HepG2 (cell line): ENCODE results near the gene STAG3. TPM values are rescaled to one million over a fixed set of nuclear protein-coding genes. Genes with fewer than 3 reads are reported as not detected.

Experiments used
- ATAC-seq: fragments of 200-7000 bp; cut with Tn5 transposase; 3 replicates; pipeline ENCODE4 v1.9.1; 2020; ENCODE audit warnings: mild to moderate bottlenecking, moderate library complexity
- BruUV-seq: library from RNA; stranded (reverse); fragments of 400-500 nt; replicated peaks from 2 replicates; lab custom pipeline; 2021; lab: Mats Ljungman, UMichigan
- CTCF ChIA-PET: fragments of 300-600 bp; formaldehyde crosslinking; extraction: SDS; loops from one replicate; lab custom pipeline; 2021; ENCODE audit warnings: low total read pairs, inconsistent platforms, low intra/inter-chr PET ratio; lab: Yijun Ruan, JAX
- POLR2A ChIA-PET: fragments of 350-600 bp; sonication (Branson Sonifier 250); formaldehyde crosslinking; loops from one replicate; lab custom pipeline; 2020; ENCODE audit warnings: antibody characterized with exemption, inconsistent platforms; lab: Yijun Ruan, JAX
- DNase-seq: peaks from one replicate; pipeline ENCODE4 v3.0.0-alpha.2; 2015; ENCODE audit warnings: low spot score
- FAIRE-seq: peaks from 3 replicates; lab custom pipeline; 2011; peaks lifted over from hg19 to GRCh38; lab: Jason Lieb, UNC
- H2AFZ ChIP-seq: one replicate; pipeline ENCODE4 v1.6.1; 2011; ENCODE audit warnings: low read length, inconsistent platforms
- H3K27ac ChIP-seq: fragments of 300-600 bp; 3 replicates; pipeline ENCODE4 v1.8.0; 2011; ENCODE audit warnings: mixed run types, mild to moderate bottlenecking, mixed read lengths, low read length, inconsistent platforms; ENCODE audit not compliant: insufficient read depth; ENCODE audit errors: extremely low read length
- H3K27me3 ChIP-seq, 2 experiments: fragments of 200-600 bp in 1 of 2; 2 replicates in 1 of 2; 3 replicates in 1 of 2; pipeline versions ENCODE4 v1.6.0 to v1.8.0; 2011; ENCODE audit warnings: low read length in 2 of 2, mild to moderate bottlenecking in 2 of 2, moderate library complexity in 2 of 2, inconsistent platforms in 1 of 2; ENCODE audit not compliant: insufficient read depth in 2 of 2, control insufficient read depth in 1 of 2
- H3K36me3 ChIP-seq, 2 experiments: fragments of 200-600 bp in 1 of 2; replicated peaks in 1 of 2; 2 replicates in 1 of 2; 3 replicates in 1 of 2; pipeline versions ENCODE4 v1.5.1 to v1.8.0; 2011; ENCODE audit warnings: low read length in 2 of 2, inconsistent platforms in 1 of 2; ENCODE audit not compliant: insufficient read depth in 2 of 2, control insufficient read depth in 1 of 2
- H3K4me1 ChIP-seq: 2 replicates; pipeline ENCODE4 v1.5.1; 2012; ENCODE audit warnings: low read length, inconsistent platforms; ENCODE audit not compliant: insufficient read depth
- H3K4me2 ChIP-seq: 2 replicates; pipeline ENCODE4 v1.6.0; 2011; ENCODE audit warnings: low read depth, low read length, inconsistent platforms
- H3K4me3 ChIP-seq, 3 experiments: fragments of 200-600 bp in 1 of 3; sonication (generic), shearing (Covaris generic) in 1 of 3; replicated peaks in 1 of 3; 2 replicates each; pipeline ENCODE4 v1.5.1; 2011 to 2016; ENCODE audit warnings: low read length in 3 of 3, inconsistent platforms in 2 of 3, low read depth in 2 of 3, mild to moderate bottlenecking in 2 of 3, control low read depth in 1 of 3, mixed read lengths in 1 of 3; ENCODE audit not compliant: insufficient read depth in 1 of 3
- H3K79me2 ChIP-seq: one replicate; pipeline ENCODE4 v1.6.1; 2011; ENCODE audit warnings: low read length, inconsistent platforms; ENCODE audit not compliant: insufficient read depth
- H3K9ac ChIP-seq: 2 replicates; pipeline ENCODE4 v1.6.0; 2011; ENCODE audit warnings: mild to moderate bottlenecking, low read depth, low read length, inconsistent platforms; ENCODE audit not compliant: insufficient read depth
- H3K9me3 ChIP-seq: 2 replicates; pipeline ENCODE4 v1.5.1; 2012; ENCODE audit warnings: mild to moderate bottlenecking, low read length
- H4K20me1 ChIP-seq: 2 replicates; pipeline ENCODE4 v1.6.0; 2011; ENCODE audit warnings: inconsistent platforms, mild to moderate bottlenecking, low read length, moderate library complexity; ENCODE audit not compliant: insufficient read depth
- ATF2 ChIP-seq: sonication (generic); formaldehyde crosslinking; IDR thresholded peaks from 2 replicates; pipeline ENCODE4 v1.4.0; 2020; ENCODE audit warnings: missing genetic modification reagents
- FOXK1 ChIP-seq: sonication (generic); formaldehyde crosslinking; IDR thresholded peaks from 2 replicates; pipeline ENCODE4 v1.4.0; 2020; ENCODE audit warnings: low read depth, missing genetic modification reagents, borderline replicate concordance
- ISX ChIP-seq: sonication (generic); formaldehyde crosslinking; conservative IDR thresholded peaks from 2 replicates; pipeline ENCODE4 v1.5.0; 2020; ENCODE audit warnings: missing genetic modification reagents
- KAT7 ChIP-seq: IDR thresholded peaks from 2 replicates; pipeline ENCODE4 v1.6.1; 2018; ENCODE audit warnings: borderline replicate concordance, missing compliant biosample characterization
- MNT ChIP-seq: fragments of 450-650 bp; IDR thresholded peaks from 2 replicates; pipeline ENCODE4 v1.6.1; 2016
- RBM22 ChIP-seq: fragments of 200-400 bp; formaldehyde crosslinking; optimal IDR thresholded peaks from 2 replicates; pipeline ENCODE3; 2017; ENCODE audit warnings: mild to moderate bottlenecking, low read length, moderate library complexity
- STAT5B ChIP-seq: sonication (generic); formaldehyde crosslinking; IDR thresholded peaks from 2 replicates; pipeline ENCODE4 v1.4.0; 2020; ENCODE audit warnings: missing genetic modification reagents
- ZBTB4 ChIP-seq: sonication (generic); formaldehyde crosslinking; IDR thresholded peaks from 2 replicates; pipeline ENCODE4 v1.4.0; 2020; ENCODE audit warnings: missing genetic modification reagents, mild to moderate bottlenecking, borderline replicate concordance
- ZHX2 ChIP-seq, 2 experiments: sonication (generic) in 1 of 2; formaldehyde crosslinking in 1 of 2; IDR thresholded peaks; 2 replicates each; pipeline versions ENCODE4 v1.6.1 to v1.9.0; 2014 to 2022; ENCODE audit warnings: antibody characterized with exemption in 1 of 2, borderline replicate concordance in 1 of 2, inconsistent platforms in 1 of 2, low read depth in 1 of 2, missing genetic modification reagents in 1 of 2
- ZNF558 ChIP-seq: sonication (generic); formaldehyde crosslinking; IDR thresholded peaks from 2 replicates; pipeline ENCODE4 v1.9.0; 2022; ENCODE audit warnings: mild to moderate bottlenecking, missing genetic modification reagents, borderline replicate concordance
- ZNF879 ChIP-seq: sonication (generic); formaldehyde crosslinking; IDR thresholded peaks from 2 replicates; pipeline ENCODE4 v1.8.1; 2023; ENCODE audit warnings: missing genetic modification reagents
- WGBS: methylation state at CpG from one replicate; pipeline ENCODE4 v1.1.6; 2017; ENCODE audit warnings: low lambda C conversion rate; 5-methylcytosine and 5-hydroxymethylcytosine counted together
- in situ Hi-C: cut with HindIII; loops from 2 replicates; pipeline ENCODE4 v1.10.0; 2017; ENCODE audit warnings: low pct_unique_long_range_greater_than_20kb; ENCODE audit not compliant: extremely low pct_ligation_motif_present
- intact Hi-C: fragments of 100-400 bp; cut with micrococcal nuclease; formaldehyde crosslinking; loops from one replicate; pipeline ENCODE4 v1.10.0; 2022; ENCODE audit not compliant: unreplicated experiment
- polyA plus RNA-seq, 8 experiments: library from polyadenylated mRNA; depleted of rRNA in 3 of 8; stranded (reverse) in 7 of 8; unstranded in 1 of 8; fragments of >200 nt; fragmentation: Illumina TruSeq in 4 of 8; extraction: Trizol in 4 of 8; gene quantifications; 2 replicates each; pipeline versions ENCODE4 v1.2.1 to v1.2.3, GENCODE V29; 2011 to 2016; ENCODE audit warnings: low read depth in 4 of 8, missing spikeins in 1 of 8, mixed read lengths in 1 of 8; ENCODE audit not compliant: insufficient read depth in 1 of 8
- total RNA-seq, 5 experiments: library from RNA; depleted of rRNA; stranded (reverse); fragments of >200 nt; fragmentation: Illumina TruSeq; extraction: Trizol; gene quantifications; 2 replicates each; pipeline ENCODE4 v1.2.3, GENCODE V29; 2016; ENCODE audit warnings: low read depth in 1 of 5

The STAG3 gene
- total and polyA plus RNA-seq, 2 of the 13 experiments (the other 11 are each of a cell fraction or from before 2014, with no cell fraction given), result 0.09 to 0.33 TPM

DNA sequence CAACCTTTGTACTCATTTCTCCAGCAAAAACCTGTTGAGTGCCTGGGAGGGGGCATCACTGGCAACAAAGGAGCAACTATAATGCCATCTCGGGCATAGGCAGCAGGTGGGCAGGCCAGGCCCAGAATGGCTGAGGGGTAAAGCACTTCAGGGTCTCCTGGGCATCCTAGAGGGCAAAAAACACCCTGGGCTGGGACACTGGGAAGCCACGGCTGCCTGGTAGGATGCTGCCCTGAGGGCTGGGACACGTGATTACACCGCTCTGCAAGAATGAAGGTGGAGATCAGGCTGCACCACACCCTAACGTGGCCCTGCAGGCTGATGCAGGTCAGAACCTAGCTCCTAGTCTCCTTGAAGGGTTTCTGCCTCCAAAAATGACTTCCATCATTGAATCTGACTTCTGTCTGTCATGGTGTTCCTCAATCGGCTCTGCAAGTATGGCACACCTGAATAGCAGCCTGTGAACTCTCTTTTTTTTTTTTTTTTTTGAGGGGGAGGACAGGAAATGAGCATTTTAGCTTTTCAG lies 14.6 kb upstream of the STAG3 start:
- H3K36me3 ChIP-seq, result no peaks in the 10 kb centered on the region
- ChIA-PET POLR2A (interaction anchor here (0.7 kb wide), 1 partner anchor 64 kb away, joined by 4 read pairs; no protein-coding TSS in a partner anchor), CTCF (no interaction called here)
- no peaks in the 10 kb centered on the region for H3K9me3 ChIP-seq
- no peaks in the 10 kb centered on the region for H4K20me1 ChIP-seq
- no peak overlapping the region for H3K4me3 ChIP-seq
- no peak overlapping the region for H3K27ac ChIP-seq
- H3K79me2 ChIP-seq, result no peaks in the 10 kb centered on the region
- FAIRE-seq (no peak), ATAC-seq (no peak), DNase-seq (no peak)
- no TSS peak for BruUV-seq
- no peak overlapping the region for H3K4me2 ChIP-seq
- no peak overlapping the region for H3K9ac ChIP-seq
- H3K27me3 ChIP-seq, result peaks cover 3 to 32% of the 10 kb centered on the region in 2 experiments
- intact Hi-C loops (no loop called here), in situ Hi-C loops (no loop called here)
- WGBS, result 9% methylated on average over 1 of the region's 6 CpGs
- peaks cover 38% of the 10 kb centered on the region for H3K4me1 ChIP-seq
- no peak overlapping the region for H2AFZ ChIP-seq
- TF ChIP-seq ZNF879 (CRISPR knock-in tag), result no peak
- no peak for TF ChIP-seq ZNF558 (CRISPR knock-in tag)
- no peak for TF ChIP-seq STAT5B (CRISPR knock-in tag)
- TF ChIP-seq ATF2, result no peak
- TF ChIP-seq MNT, result no peak
- TF ChIP-seq ISX (CRISPR knock-in tag), result no peak
- TF ChIP-seq ZBTB4 (CRISPR knock-in tag), result no peak
- TF ChIP-seq RBM22, result no peak
- TF ChIP-seq KAT7 (CRISPR knock-in tag), result no peak
- TF ChIP-seq FOXK1 (CRISPR knock-in tag), result no peak
- TF ChIP-seq ZHX2 (IDR thresholded peaks at IDR 0.05; ENCODE audit: low read depth), result no peak
- no peak for TF ChIP-seq ZHX2 (CRISPR knock-in tag; IDR thresholded peaks at IDR 0.05; ENCODE audit: borderline replicate concordance)
